Sigmoid colon (tissue), 4 donors: ENCODE measurements around the gene DENND4B.

ENCODE experiments used
- POLR2A ChIP-seq, 2 donors: fragments of 450-650 bp; IDR thresholded peaks; one replicate each; pipeline ENCODE4 v1.6.1; 2016; ENCODE audit warnings: antibody characterized with exemption in 2 of 2, mild to moderate bottlenecking in 2 of 2, moderate library complexity in 2 of 2
- POLR2AphosphoS5 ChIP-seq, 4 donors: sonication (generic); formaldehyde crosslinking; IDR thresholded peaks; one replicate each; pipeline ENCODE4 v1.6.1; 2017; ENCODE audit warnings: antibody characterized with exemption in 4 of 4
- TF ChIP-seq, protein P1 (sequence below), 4 experiments: fragments of 450-650 bp in 3 of 4; fragments of 200-600 bp in 1 of 4; IDR thresholded peaks; one replicate each; pipeline ENCODE4 v1.5.1; 2016 to 2019; ENCODE audit warnings: antibody characterized with exemption in 4 of 4, mild to moderate bottlenecking in 3 of 4, moderate library complexity in 2 of 4

DNA sequence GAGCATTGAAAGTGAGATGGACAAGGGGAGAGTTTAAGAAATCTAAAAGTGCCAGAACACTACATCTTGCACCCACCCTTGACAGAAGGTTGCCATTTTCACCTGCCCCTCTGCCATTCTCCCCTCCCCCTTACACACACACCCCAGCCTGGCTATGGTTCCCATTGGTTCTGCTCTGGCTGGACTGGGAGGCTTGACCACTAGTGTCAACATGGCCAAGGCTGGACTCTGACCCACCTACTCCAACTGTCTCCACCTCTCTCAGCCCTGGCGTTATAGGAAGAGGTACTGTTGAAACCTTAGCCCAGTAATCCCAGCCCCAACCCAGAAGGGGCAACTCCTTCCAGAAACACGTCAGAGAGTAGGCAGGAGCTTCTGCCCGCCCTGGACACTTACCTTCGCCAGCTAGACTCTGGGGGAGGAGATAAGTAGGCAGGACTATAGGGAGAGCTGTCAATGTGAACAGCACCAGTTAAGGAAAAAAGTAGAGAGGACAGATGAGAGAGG lies 7.4 kb upstream of the DENND4B start:
- TF ChIP-seq, protein P1, sequence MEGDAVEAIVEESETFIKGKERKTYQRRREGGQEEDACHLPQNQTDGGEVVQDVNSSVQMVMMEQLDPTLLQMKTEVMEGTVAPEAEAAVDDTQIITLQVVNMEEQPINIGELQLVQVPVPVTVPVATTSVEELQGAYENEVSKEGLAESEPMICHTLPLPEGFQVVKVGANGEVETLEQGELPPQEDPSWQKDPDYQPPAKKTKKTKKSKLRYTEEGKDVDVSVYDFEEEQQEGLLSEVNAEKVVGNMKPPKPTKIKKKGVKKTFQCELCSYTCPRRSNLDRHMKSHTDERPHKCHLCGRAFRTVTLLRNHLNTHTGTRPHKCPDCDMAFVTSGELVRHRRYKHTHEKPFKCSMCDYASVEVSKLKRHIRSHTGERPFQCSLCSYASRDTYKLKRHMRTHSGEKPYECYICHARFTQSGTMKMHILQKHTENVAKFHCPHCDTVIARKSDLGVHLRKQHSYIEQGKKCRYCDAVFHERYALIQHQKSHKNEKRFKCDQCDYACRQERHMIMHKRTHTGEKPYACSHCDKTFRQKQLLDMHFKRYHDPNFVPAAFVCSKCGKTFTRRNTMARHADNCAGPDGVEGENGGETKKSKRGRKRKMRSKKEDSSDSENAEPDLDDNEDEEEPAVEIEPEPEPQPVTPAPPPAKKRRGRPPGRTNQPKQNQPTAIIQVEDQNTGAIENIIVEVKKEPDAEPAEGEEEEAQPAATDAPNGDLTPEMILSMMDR (IDR thresholded peaks at IDR 0.05) = no peak
- TF ChIP-seq POLR2AphosphoS5 (IDR thresholded peaks at IDR 0.05) (no peak), POLR2A (IDR thresholded peaks at IDR 0.05) (no peak)
